GOT3 (cell line): ENCODE data around the gene CDKAL1.

Experiments used
- DNase-seq: peaks from one replicate; lab custom pipeline; 2025; ENCODE audit warnings: mixed read lengths; lab: John Stamatoyannopoulos, UW

Gene CDKAL1

DNA sequence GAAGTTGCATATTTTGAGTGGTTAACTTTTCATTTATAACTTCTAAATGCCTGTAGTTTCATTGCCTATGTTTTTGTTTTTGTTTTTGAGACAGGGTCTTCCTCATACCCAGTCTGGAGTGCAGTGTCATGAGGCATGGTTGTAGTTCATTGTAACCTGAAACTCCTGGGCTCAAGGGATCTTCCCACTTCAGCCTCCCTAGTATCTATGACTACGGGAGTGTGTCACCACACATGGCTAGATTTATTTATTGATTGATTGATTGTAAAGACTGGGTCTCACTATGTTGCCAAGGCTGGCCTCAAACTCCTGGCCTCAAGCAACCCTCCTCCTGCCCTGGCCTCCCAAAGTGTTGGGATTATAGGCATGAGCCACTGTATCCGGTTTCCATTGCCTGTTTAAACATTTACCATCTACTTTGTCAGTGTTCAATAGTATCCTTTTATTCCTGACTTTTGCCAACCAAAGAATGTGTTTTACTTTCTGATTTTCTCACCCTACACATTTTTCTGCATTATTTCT lies 144.6 kb downstream of the CDKAL1 start:
- DNase-seq, result no peak

DNA sequence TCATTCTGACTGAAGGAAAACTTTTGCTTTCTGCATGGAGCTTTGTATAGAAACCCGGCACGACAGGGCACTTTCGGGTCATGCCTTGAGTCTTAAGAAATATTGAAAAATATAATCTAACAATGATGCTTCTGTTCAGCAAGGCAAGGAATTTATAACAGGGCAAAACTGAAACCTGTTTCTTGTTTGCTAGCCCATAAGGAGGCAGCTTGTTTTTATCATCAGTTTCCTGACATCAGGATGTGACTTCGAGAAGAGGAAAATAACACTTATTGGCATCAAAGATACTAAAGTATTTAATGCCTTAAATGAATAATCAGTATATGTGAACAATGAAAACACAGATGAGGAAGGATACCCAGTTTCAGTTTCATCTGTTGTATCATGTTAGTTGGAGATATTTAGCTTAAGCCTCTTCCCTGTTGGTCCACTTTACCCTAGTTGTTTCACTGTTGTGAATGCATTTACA lies 146.5 kb downstream of the CDKAL1 start:
- DNase-seq, result no peak

DNA sequence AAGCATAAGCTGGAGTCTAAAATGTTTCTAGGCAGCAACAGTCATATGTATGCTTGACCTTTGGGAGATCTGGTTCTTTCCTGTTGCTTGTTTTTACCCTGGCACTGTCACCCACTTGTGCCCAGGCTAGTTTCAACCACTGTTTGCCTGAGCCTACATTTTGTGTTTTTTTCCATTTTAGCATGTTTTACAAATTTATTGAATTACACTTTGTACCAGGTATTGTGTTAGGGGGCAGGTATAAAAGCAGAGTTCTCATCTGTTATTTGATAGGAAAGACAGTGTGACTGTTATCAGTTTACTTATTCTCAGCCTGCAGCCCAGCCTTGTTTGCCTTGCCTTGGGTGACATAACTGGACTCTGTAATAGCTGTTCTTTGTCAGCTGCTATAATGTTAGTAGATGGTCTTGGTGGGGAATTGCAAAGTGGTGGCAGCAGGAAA lies 147.0 kb downstream of the CDKAL1 start:
- no peak for DNase-seq

DNA sequence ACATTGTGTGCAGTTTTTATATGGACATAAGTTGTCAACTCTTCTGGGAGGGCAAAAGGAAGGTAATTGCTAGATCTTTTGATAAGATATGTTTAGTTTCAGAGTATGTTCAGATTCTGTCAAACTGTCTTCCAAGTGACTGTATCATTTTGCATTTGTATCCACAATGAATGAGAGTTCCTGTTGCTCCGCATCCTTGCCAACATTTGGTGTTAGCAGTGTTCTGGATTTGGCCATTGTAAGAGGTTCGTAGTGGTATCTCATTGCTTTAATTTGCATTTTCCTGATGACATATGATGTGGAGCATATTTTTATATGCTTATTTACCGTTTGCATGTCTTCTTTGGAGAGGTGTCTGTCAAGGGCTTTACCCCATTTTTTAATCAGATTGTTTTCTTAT lies 150.2 kb downstream of the CDKAL1 start:
- DNase-seq, result no peak

DNA sequence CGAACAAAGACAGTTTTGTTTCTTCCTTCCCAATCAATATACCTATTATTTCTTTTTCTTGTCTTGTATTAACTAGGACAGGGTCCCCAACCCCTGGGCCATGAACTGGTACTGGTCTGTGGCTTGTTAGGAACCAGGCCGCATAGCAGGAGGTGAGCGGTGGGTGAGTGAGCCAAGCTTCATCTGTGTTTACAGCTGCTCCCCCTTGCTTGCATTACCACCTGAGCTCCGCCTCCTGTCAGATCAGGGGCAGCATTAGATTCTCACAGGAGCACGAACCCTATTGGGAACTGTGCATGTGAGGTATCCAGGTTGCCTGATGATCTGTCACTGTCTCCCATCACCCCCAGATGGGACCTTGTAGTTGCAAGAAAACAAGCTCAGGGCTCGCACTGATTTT lies 151.9 kb downstream of the CDKAL1 start:
- no peak for DNase-seq

DNA sequence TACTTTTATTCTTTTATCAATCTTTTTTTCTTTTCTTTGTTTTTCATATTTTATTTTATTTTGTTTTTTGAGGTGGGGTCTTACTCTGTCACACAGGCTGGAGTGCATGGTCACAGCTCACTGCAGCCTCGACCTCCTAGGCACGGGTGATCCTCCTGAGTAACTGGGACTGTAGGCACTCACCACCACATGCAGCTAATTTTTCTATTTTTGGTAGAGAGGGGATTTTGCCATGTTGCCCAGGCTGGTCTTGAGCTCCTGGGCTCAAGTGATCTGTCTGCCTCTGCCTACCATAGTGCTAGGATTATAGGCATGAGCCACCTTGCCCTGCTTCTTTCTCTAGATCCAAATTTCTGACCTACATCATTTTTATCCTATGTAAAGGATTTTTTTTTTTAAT lies 153.2 kb downstream of the CDKAL1 start:
- no peak for DNase-seq

DNA sequence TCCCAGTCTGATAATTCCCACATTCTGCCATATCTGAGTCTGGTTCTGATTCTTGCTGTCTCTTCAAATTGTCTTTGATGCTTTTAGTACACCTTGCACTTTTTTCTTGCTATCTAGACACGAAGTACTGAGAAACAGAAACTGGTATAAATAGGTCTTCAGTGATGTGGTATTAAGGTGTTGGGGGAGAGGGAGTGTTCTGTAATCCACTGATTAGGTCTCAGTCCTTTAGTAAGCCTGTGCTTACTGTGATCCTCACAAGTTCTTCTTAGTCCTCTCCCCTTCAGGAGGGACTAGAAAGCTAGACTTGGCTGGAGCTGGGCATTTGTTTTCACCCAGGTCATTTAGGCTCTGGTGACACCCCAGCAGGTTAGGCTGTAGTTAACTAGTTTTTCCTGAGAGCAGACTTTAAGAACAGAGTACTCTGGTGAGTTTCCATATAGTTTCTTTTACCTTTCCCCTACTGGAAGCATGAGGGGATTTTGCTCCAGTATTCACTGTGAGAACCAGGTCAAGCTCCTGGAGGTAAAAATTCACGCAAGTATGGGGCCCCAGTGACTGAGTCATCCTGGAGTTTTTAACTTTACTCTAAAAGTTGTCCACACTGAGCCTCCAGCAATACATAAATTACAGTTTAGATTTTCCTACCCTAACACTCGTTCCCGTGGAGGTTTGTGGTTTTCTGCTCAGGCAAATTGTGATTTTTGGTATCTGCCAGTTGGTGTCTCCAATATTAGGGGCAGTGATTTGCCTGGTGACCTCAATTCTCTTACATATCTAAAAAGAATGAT lies 154.6 kb downstream of the CDKAL1 start:
- DNase-seq, result no peak

DNA sequence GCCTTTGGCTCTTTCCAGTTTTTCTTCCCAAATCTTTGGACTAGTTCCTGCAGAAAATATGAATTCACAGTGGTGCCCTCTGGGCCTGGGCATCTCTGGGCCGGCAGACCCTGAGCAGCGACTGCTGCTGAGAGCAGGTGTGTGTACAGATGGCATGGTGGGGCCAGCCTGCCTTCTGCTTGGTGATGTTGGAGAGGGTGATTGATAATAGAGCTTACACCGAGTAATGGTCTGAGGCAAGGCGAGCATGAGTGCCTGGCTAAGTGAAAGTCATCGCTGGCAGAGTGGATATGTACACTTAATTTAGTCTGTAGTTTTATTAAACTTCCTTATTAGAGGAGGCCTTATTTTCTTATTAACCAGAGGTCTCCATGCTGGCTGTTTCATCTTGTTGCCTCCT lies 156.9 kb downstream of the CDKAL1 start:
- DNase-seq, result no peak

DNA sequence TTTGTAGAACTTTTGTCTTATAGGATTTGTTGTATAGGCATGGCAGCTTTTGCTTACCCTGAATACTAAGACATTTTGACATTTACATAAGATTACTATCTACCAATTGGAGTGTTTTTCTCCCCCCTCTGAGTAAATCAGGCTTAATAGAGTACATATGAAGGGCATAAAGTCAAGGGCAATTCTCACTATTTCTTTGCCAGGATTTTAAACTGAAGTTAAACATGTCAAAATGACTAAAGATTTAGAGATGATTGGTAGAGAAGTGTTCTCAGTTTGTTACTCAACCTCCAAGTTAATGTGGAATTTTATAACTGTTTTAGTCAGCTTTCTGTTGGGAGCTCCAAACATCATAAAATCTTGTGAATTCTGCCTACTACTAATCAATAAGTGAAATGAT lies 157.8 kb downstream of the CDKAL1 start:
- no peak for DNase-seq

DNA sequence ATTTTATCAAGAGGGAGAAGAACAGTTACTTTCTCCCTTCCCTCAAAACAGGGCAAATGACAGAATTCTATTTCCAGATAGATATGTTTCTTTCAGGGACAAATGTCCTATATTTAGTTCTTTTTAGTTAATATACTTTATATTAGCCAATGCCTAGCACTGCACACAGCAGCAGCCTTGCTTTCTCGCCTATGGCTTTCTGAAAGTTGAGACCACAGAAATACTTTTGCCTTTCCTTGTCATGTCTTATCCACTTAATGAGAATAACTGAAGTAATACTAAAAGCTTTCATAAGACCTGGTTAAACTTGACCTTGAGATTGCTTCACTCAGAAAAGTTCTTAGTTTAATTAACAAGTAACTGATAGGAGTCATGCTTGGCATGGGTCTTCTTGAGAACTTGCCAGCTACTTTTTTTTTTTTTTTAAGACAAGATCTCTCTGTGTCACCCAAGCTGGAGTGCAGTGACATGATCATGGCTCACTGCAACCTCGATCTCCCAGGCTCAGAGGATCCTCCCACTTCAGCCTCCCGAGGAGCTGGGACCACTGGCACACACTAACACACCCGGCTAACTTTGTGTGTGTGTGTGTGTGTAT lies 159.3 kb downstream of the CDKAL1 start:
- no peak for DNase-seq

DNA sequence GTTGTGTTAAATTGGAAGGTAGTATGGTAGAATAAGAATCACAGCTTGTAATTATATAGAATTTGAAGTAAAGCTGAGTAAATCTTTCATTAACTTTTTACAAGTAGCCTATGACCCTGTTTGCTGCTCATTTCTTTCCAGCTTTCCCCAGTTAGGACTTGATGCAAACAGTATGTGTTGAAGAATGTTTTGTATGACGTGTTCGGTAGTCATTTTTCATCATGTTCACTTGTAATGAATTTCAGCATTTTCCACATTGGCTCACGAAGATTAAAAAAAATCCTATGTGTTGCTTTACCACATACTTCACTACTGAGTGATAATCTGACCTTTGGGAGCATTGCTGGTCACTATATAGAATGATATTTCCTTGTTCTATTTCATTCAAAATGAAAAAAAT lies 162.4 kb downstream of the CDKAL1 start:
- DNase-seq, result no peak

DNA sequence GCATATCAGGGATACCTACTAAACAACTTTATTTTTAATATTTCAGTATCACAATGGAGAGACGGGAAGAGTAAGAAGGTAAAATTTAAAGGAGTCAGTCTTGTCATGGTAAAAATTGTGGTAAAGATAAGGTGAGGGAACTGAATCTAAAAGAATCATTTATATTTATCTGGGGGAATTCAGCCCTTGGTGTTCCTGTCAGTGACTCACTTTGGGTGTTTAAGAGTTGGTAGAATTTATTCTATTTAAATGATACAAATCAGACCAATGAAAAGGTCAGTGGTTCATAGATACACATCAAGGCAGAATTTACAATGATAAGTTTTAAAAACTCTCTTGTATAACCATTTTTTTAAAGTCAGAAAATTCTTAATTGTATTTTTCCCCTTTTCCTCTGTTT lies 164.4 kb downstream of the CDKAL1 start:
- DNase-seq, result no peak

DNA sequence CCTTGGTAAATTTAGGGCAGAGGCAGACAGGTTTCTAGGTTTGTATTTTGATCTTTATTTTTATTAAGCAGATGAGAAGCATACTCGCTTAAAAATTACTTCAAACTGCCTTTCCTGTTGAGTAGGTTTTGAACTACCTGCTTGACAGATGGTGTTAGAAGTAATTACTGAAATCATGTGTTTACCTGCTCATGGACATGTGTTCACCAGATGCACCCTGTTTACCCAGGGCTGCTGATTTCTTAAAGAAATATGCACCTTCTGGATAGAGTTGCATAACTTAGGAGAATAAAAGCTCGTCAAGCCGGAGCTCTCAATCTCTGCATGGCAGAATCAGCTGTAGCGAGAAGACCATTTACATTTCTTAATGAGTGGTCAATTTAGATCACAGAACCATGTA lies 165.1 kb downstream of the CDKAL1 start:
- DNase-seq, result no peak

DNA sequence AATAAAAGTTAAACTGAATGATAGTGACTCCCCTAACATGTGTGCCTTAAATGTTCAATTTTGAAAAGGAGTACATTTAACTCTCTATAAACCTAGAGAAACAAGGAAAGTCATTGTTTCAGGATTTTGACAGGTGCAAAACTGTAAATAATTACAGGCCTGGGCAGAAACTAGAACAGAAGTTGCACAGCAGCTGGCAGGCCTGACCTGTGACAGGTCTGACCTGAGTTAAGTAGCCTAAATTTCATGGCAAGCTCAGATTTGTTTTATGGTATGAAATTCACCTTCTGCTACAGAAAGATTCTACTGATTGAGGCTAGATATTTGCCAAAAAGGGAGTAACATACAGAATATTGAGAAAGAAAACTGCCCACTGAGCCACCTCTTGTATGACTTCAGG lies 166.1 kb downstream of the CDKAL1 start:
- no peak for DNase-seq

DNA sequence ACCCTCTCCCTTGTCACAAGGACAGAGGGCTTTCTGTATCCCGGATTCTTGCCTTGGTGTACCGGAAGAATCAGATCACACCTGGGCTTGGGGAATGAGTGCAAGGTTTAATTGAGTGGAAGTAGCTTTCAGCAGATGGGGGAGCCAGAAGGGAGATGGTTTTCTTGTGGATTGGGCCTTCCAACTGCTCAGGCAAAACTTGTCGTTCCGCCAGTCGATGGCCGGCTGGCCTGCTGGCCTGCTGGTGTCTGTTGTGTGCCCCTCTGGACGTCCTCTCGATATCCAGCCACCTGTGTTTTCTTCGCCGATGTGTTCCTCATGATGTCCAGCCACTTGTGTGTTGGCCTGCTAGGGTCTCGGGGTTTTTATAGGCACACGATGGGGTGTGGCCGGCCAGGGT lies 168.1 kb downstream of the CDKAL1 start:
- no peak for DNase-seq

DNA sequence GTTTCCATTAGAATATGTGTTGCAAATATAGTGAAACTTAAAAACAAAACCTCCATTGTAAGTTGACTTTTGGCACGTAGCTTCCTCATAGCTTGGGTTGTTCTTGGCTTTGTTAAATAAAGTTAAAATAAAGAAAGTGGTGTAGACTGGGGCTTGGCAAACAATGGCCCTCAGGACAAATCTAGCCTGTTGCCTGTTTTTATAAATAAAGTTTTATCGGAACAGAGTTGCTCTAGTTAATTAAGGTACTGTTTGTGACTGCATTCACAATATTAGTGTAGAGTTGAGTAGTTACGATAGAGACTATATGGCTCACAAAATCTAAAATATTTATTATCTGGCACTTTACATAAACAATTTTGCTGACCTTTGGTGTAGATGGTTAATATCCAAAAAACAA lies 168.8 kb downstream of the CDKAL1 start:
- DNase-seq, result no peak

DNA sequence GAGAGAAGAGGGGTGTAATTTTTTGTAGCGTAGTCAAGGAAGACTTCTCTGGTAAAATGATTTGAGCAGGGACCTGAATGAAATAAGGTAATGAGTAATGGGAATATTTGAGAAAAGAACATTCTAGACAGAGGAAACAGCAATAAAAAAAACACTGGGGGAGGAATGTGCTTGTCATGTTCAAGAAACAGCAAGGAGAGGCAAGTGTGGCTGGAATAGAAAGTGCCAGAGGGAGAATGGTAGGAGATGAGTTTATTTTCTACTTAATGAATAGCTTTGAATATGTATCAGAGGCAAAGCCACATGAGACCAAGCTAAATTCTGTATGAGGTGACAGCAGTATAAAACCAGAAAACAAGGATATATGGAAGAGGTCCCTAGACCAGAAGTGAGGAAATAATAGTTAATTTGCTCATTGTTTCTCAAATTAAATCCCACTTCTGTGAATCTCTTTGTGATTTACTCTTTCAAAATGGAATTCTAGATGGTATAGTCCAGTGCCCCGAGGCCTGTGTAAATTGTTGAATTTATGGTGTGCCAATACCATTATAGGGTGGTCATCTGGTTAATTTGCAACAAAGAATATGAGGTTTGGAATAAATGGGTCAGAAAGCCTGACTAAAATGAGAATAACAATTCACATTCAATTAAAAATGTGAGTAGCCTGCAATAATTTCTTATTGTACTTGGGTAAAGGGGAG lies 170.2 kb downstream of the CDKAL1 start:
- DNase-seq, result no peak

DNA sequence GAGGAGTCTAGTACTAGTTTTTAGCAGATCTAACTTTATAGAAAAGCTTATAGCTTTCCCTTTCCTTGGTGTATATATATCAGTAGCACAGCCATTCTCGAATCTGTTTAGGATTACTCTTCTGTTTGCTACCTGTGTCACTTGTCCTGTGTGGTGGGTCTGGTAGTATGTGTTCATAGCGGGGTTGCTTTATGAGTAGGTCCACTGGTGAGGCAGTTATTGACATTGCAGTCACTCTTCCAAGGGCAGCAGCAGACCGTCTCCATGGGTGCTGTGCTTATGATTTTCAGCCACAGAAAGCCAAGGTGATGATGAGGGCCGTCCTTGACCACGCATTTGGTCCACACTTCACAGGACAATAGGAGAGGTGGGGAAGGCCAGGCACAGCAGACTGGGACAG lies 171.5 kb downstream of the CDKAL1 start:
- DNase-seq, result no peak

DNA sequence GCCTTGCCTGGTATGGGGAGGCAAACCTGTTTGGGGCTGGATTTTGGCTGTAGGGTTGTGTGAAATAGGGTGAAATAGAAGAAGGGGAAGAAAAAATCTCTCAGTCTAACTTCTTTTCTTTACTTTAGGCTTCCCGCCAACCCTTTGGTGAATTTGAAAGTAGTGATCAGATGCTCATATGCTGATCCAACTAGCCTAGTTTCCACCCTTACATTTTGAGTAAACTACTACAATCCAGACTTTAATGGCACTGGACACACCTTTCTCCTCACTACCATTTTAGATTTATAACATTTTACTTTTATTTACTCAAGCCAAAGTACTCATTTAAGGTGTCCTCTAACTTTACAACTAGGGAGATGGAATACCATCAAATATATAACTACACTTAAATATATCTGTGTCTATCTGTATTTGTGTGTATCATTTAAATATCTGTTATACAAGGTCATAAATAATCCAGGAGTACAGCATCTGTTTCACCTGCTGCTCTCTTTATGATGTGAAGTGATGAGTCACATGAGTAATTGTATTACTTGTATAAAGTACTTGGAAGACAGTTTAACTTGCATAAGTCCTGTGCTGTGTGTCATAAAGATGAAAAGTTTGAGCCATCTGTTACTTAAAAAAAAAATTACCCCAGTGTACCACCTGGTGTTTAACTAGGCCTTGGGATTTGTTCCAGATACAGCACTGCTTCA lies 172.1 kb downstream of the CDKAL1 start:
- DNase-seq, result no peak

DNA sequence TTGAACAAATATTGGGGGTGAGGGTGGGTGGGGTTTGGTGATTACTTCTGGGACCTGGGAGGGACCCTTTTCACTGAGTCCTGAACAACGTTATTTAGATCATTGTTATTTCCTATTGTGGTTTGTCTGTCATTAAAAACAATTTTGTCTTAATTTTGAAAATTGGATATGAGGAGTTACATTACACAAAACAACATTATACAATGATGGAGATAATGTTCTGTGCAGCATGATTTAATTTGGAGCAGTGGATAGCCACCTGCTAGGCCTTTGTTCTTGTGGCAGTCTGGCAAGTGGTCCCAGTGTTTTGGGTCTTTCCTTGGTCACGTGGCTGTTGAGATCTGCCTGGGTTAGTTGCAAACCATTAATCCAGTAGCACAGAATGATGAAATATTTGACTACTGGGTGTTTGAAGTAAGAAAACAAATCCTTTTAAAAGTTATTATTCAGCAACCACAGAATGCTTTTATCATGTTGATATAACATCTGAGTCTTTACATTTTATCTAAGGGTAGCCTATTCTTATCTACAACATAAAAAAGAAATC lies 172.8 kb downstream of the CDKAL1 start:
- no peak for DNase-seq

DNA sequence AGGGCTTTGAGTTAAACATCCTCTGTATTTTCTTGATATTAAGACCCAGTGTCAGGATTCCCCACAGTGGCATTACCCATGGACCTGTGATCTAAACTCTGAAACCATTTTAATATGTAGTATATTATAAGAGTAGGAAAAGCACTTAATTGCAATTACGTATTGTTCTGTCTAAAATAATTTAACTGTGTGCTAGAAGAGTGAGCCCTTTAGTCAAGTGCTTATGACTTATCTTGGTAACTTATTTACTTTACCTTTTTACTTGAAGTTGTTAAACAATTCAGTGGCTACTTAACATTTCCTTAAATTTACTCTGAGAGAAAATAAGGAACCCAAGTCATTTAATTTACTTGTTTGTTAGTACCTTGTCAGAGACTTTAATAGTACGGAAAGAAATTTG lies 173.6 kb downstream of the CDKAL1 start:
- no peak for DNase-seq
